Measurements from ENCODE around the gene ARHGAP33. TPM values are rescaled to one million over a fixed set of nuclear protein-coding genes. Genes with fewer than 3 reads are reported as not detected.
"Not testable (repeated sequence)": the region's sequence is repeated elsewhere in the genome, so short reads cannot be mapped to it uniquely, and the experiment has no call there.

Gene ARHGAP33
- total RNA-seq, 1 donor from 2014 or later = 26.4 TPM

DNA sequence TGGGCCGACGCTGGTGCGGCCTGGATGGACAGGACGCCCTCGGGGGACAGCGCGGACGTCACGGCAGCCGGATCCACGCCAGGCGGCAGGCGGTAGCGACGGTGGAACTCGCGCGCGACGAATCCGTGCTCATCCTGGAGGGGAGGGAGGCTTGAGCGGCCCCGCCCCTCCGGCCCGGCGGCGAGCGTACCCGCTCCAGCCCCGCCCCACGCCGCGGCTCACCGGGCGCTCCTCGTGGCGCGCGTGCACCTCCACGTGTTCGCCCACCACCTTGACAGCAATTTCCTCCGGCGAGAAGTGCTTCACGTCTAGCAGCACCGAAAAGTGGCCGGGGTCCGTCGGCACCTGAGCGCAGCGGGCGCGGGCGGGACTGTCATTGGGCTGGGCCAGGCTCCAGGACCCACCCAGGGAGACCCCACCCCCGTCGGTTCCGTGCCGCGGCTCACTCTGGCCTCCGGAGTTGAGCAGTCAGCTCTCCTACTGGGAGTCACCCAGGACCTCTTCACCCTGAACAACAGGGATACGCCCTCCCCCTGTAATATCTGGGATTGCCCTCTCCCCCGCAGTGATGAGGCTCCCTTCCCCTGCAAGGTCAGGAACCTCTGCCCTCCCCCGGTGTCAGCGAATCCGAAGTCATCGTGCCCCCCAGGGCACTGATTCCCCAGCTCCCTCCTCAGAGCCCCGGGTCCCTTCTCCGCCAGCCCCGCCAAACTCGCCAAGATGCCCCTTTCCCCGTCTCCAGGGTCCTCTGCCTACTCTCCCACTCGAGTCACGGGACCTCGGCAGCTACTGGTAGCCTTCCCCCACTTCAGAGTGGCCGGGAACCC, 19.6 kb upstream of the ARHGAP33 start:
- Mint-ChIP-seq H3K27ac (peak overlapping the region; percentile 73), H3K36me3 (ENCODE audit: low read depth) (peaks cover 26% of the 10 kb centered on the region), H3K4me3 (peak overlapping the region; percentile 65), H3K27me3 (peaks cover 2% of the 10 kb centered on the region), H3K4me1 (peaks cover 25% of the 10 kb centered on the region), H3K9me3 (no peaks in the 10 kb centered on the region)
- intact Hi-C loops (cut with micrococcal nuclease) = loop anchor here (5.0 kb wide), 2 partner anchors 63 to 147 kb away; partner anchors contain the start of genes HCST and NFKBID
- peak; percentile 86 for DNase-seq

DNA sequence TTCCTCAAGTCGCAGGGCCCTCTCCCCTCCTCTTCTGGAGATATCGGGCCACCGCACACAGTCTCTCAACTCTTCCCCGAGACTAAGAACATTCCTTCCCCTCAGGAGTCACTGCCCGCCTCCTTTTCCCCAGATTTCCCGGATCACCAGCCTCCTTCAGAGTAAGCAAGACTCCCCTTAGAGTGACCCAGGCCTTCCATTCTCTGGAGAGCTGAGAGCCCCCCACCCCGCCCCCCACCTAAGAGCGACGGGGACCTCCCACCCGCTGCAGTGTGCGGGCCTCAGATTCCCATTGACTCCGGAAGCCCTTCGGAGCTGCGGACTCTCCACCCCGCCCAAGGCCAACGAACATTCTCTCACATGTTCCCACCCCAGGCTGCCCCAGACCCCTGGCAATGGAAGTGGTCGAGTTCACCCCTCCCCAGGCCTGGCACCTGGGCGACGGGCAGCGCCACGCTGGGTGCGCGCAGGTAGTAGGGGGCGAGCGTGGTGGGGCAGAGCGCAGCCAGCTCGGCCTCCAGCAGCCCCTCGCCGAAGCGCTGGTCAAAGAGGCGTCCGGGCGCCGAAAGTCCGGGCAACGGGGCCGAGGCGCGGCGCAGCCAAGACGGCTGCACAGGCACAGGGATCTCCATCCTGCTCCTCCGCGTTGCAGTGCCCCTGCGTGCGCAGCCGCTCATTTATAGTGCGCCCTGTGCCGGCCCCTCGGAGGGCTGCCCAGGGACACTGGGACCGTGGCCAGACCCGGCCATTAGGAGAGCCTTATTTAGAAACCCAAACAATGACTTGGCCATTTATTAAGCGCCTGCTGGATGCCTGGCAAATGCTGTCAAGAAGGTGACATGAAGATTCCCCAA, 18.8 kb upstream of the ARHGAP33 start, which contains the start of gene HSPB6:
HSPB6 (minus strand) TSS at position 653 of the 854 bp plus-strand sequence; CDS start at position 632, 21 bp downstream.
- Mint-ChIP-seq H3K4me1 (peaks cover 25% of the 10 kb centered on the region), H3K4me3 (peak within 1 kb of the TSS; percentile 95), H3K27ac (peak within 1 kb of the TSS; percentile 98), H3K9me3 (no peaks in the 10 kb centered on the region), H3K27me3 (peaks cover 2% of the 10 kb centered on the region), H3K36me3 (ENCODE audit: low read depth) (peaks cover 29% of the 10 kb centered on the region)
- DNase-seq = peak; percentile 60
- intact Hi-C loops (cut with micrococcal nuclease) = loop anchor here (5.0 kb wide), 2 partner anchors 64 to 146 kb away; partner anchors contain the start of genes HCST and NFKBID

DNA sequence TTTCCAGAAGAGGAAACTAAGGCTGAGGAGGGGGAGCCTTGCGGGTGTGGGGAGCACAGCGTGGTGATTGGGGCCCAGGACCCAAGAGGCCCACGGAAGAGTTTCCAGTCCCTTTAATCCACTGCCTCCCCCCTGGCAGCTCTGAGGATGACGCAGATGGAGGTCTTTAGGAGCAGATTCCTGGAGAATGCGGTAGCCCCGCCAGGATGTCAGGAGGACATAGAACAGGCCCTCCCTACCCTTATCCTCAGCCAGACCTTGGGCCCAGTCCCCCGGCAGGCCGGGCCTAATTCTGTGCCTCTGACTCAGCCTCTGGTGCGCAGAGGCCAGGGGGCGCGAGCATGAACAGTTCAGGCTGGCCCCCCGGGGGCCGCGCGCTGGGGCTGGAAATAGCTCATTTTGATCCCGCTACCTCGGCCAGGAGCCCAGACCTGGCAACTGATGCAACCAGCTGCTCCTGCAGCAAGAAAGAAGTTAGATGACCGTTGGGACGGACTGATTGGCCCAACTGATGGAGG, 18.1 kb upstream of the ARHGAP33 start:
- H3K27ac Mint-ChIP-seq = peak overlapping the region; percentile 98
- H3K36me3 Mint-ChIP-seq (ENCODE audit: low read depth) = peaks cover 34% of the 10 kb centered on the region
- H3K4me3 Mint-ChIP-seq = peak overlapping the region; percentile 95
- peak; percentile 77 for DNase-seq
- no peaks in the 10 kb centered on the region for H3K9me3 Mint-ChIP-seq
- H3K4me1 Mint-ChIP-seq = peaks cover 25% of the 10 kb centered on the region
- peaks cover 2% of the 10 kb centered on the region for H3K27me3 Mint-ChIP-seq
- intact Hi-C loops (cut with micrococcal nuclease) = loop anchor here (5.0 kb wide), 2 partner anchors 65 to 145 kb away; partner anchors contain the start of genes HCST and NFKBID

GRCh38 chr19:35757749-35758608, 17.4 kb upstream of the ARHGAP33 start, which contains the start of gene PROSER3:
TSS of gene PROSER3 (plus strand) at chr19:35758176. CDS start at chr19:35758216, 40 bp downstream.
- Mint-ChIP-seq H3K4me1 (peaks cover 25% of the 10 kb centered on the region), H3K36me3 (ENCODE audit: low read depth) (peaks cover 34% of the 10 kb centered on the region), H3K27me3 (peaks cover 2% of the 10 kb centered on the region), H3K9me3 (no peaks in the 10 kb centered on the region), H3K4me3 (peak within 1 kb of the TSS; percentile 95), H3K27ac (peak within 1 kb of the TSS; percentile 98)
- intact Hi-C loops (cut with micrococcal nuclease) = loop anchor here (1.0 to 5.0 kb wide), 5 partner anchors 10 to 144 kb away; partner anchors contain the start of genes ARHGAP33, HCST, LIN37 and NFKBID
- DNase-seq = peak; percentile 100

DNA sequence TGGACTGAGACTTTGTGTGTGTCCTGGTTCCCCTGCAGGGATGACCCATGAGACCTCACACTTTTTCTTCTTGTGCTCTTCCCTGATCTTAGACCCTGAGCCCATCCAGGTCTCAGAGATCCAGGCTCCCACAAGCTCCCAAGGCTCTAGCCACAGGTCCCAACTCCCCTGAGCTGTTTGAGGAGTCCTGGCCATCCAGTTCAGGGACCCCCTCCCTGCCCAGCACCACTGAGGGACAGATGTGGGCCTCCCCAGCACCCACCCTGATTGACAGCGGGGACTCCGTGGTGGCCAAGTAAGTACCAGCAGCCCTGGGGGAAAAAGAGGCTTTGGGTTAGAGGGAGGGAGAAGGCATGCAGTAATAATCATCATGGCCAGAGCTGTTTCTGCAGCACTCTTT, 15.7 kb upstream of the ARHGAP33 start:
- Mint-ChIP-seq H3K9me3 (no peaks in the 10 kb centered on the region), H3K36me3 (ENCODE audit: low read depth) (peaks cover 32% of the 10 kb centered on the region), H3K4me1 (peaks cover 25% of the 10 kb centered on the region), H3K4me3 (peak overlapping the region; percentile 95), H3K27ac (no peak overlapping the region), H3K27me3 (peaks cover 2% of the 10 kb centered on the region)
- DNase-seq = no peak
- intact Hi-C loops (cut with micrococcal nuclease) = loop anchor here (5.0 kb wide), 2 partner anchors 67 to 143 kb away; partner anchors contain the start of genes HCST and NFKBID

DNA sequence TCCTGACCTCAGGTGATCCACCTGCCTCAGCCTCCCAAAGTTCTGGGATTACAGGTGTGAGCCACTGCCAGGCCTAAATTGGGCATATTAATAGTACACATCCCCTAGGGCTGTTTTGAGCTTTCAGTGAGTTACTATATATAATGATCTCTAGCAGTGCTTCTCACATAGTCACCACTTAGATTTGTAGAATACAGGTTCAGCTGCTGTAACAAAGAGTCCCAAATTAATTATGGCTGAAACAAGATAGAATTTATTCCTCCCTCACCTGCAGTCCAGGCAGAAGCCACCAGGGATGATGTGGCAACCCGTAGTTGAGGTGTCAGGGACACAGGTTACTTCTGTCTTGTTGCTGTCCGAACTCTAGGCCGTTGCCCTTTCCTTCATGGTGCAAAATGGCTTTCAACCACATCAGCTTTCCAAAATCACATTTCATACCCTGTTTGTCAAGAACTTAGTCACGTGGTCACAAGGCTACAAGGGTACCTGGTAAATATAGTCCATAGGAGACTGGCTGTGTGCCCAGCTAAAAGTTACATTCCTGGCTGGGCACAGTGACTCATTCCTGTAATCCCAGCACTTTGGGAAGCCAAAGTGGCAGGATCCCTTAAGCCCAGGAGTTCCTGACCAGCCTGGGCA, 14.5 kb upstream of the ARHGAP33 start:
- intact Hi-C loops (cut with micrococcal nuclease) = no loop called here
- peaks cover 19% of the 10 kb centered on the region for H3K4me1 Mint-ChIP-seq
- peaks cover 31% of the 10 kb centered on the region for H3K36me3 Mint-ChIP-seq (ENCODE audit: low read depth)

DNA sequence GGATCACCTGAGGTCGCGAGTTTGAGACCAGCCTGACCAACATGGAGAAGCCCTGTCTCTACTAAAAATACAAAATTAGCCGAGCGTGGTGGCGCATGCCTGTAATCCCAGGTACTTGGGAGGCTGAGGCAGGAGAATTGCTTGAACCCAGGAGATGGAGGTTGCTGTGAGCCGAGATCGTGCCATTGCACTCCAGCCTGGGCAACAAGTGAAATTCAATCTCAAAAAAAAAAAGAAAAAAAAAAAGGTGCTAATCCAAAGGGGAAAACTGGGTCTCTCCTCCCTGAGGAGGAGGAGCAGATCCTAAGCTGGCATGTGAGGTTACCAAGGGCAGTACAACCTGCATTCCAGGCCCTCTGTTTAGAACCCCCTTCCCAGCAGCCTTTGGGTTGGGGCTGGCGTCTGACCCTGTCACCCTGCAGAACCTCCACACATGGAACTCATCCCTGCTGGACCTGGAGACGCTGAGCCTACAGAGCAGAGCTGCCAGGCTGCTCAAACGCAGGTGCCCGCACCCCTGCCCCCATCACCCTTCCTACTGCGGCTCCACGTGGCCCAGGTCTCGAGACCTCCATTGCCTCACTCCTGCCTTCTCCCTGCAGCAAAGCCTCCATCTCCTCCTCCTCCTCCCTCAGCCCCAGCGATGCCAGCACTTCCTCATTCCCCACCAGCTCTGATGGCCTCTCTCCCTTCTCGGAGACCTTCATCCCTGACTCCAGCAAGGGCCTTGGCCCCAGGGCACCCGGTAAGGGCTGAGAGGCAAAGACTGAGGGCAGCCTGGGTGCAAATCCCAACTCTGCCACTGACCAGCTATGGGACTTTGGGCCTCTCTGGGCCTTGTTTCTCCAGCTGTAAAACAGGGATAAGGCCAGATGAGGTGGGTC, 10.7 kb upstream of the ARHGAP33 start:
- no peak overlapping the region for H3K4me3 Mint-ChIP-seq
- intact Hi-C loops (cut with micrococcal nuclease) = no loop called here
- no peaks in the 10 kb centered on the region for H3K9me3 Mint-ChIP-seq
- no peak for DNase-seq
- H3K27me3 Mint-ChIP-seq = no peaks in the 10 kb centered on the region
- peaks cover 32% of the 10 kb centered on the region for H3K36me3 Mint-ChIP-seq (ENCODE audit: low read depth)
- H3K27ac Mint-ChIP-seq = no peak overlapping the region
- H3K4me1 Mint-ChIP-seq = peaks cover 2% of the 10 kb centered on the region

More for the DNA sequence above, 14.5 kb upstream of the ARHGAP33 start:
- H3K27me3 Mint-ChIP-seq = peaks cover 2% of the 10 kb centered on the region
- H3K4me3 Mint-ChIP-seq = no peak overlapping the region
- no peak for DNase-seq
- H3K9me3 Mint-ChIP-seq = no peaks in the 10 kb centered on the region
- H3K27ac Mint-ChIP-seq = no peak overlapping the region

DNA sequence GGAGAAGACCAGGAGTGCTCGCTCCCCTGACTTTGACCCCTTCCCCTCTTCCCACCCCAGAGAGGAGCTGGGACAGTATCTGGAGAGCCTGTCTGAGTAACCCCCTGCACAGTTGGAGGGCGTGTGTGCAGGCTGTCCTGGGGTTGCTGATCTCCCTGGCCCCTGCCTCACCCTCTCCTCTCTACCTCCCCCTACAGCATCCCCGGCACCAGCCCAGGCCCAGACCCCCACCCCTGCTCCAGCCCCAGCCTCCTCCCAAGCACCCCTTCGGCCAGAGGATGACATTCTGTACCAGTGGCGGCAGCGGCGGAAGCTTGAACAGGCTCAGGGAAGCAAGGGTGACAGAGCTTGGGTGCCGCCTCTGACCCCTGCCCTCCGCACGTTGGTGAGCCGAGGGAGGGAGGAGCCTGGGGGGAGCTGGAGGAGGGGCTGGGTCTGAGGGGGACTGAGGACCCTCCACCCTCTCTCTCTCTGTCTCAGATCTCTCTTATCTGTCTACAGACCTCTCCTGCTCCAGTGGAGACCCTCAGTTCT, 8.7 kb upstream of the ARHGAP33 start:
- intact Hi-C loops (cut with micrococcal nuclease) = no loop called here
- H3K27ac Mint-ChIP-seq = no peak overlapping the region
- H3K36me3 Mint-ChIP-seq (ENCODE audit: low read depth) = peaks cover 27% of the 10 kb centered on the region
- no peaks in the 10 kb centered on the region for H3K27me3 Mint-ChIP-seq
- no peak for DNase-seq
- no peaks in the 10 kb centered on the region for H3K9me3 Mint-ChIP-seq
- no peaks in the 10 kb centered on the region for H3K4me1 Mint-ChIP-seq
- H3K4me3 Mint-ChIP-seq = no peak overlapping the region

DNA sequence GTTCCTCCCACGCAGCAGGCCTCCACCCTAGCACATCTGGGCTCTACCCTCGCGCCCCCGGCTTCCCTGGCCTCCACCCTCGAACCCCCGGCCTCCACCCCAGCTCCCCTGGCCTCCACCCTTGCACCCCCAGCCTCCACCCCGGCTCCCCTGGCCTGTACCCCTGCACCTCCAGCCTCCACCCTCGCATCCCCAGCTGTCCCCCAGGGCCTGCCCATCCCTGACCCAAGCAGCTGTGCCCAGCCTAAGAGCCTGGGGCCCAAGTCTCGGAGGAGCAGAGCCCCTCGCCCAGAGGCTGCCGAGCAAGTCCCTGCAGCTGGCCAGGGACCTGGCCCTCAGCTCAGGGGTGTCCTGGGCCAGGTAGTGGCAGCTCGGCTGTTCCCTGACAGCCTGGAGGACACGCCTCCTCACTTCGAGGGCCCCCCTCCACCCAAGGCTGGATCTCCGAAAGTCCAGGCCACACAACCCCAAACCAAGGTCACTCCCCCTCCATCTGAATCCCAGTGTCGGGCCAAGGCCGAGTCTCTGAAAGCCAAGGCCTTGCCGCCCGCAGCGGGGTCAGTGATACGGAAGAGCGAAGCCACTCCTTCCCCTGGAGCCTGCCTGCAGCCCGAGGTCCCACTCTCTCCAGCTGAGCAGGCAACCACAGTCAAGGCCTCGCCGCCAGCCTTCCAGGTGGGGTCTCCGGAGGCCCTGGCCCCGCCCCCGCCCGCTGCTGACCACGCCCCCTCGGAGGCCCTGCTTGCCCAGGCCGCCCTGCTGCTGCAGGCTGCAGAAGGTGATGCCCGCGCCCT, 7.9 kb upstream of the ARHGAP33 start:
- intact Hi-C loops (cut with micrococcal nuclease) = no loop called here
- no peak overlapping the region for H3K27ac Mint-ChIP-seq
- peaks cover 22% of the 10 kb centered on the region for H3K36me3 Mint-ChIP-seq (ENCODE audit: low read depth)
- no peaks in the 10 kb centered on the region for H3K9me3 Mint-ChIP-seq
- no peak for DNase-seq
- H3K4me3 Mint-ChIP-seq = no peak overlapping the region
- no peaks in the 10 kb centered on the region for H3K27me3 Mint-ChIP-seq
- no peaks in the 10 kb centered on the region for H3K4me1 Mint-ChIP-seq

DNA sequence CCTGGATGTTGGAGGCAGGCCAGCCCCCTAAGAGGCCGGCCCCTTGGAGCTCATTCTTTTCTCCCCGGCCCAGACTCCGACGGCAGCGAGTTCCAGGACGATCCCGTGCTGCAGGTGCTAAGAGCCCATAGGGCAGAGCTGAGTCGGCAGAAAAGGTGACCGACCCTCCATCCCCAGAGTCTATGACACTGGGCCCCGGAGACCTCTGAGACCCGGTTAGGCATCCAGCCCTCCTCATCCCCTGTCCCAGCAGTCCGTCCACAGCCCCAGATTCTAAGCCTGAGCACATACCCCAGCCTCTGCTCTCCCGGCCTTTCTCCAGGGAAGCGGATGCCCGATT, 7.3 kb upstream of the ARHGAP33 start:
- Mint-ChIP-seq H3K4me3 (no peak overlapping the region), H3K27me3 (no peaks in the 10 kb centered on the region), H3K36me3 (ENCODE audit: low read depth) (peaks cover 22% of the 10 kb centered on the region), H3K27ac (no peak overlapping the region), H3K4me1 (no peaks in the 10 kb centered on the region), H3K9me3 (no peaks in the 10 kb centered on the region)
- intact Hi-C loops (cut with micrococcal nuclease) = no loop called here
- no peak for DNase-seq

DNA sequence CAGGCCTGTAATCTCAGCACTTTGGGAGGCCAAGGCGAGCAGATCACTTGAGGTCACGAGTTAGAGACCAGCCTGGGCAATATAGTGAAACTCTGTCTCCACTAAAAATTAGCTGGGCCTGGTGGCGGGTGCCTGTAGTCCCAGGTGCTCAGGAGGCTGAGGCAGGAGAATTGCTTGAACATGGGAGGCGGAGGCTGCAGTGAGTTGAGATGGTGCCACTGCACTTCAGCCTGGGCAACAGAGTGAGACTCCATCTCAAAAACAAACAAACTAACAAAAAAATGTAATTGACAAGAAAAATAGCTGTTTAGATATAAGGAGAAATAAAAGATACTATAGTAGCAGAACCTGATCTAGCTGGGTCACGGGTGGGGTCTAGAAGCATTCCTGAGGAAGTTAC, 3.0 kb upstream of the ARHGAP33 start:
- H3K4me3 Mint-ChIP-seq; intact Hi-C loops (cut with micrococcal nuclease); H3K27ac Mint-ChIP-seq; DNase-seq; H3K27me3 Mint-ChIP-seq; H3K9me3 Mint-ChIP-seq: not testable (repeated sequence)
- Mint-ChIP-seq H3K4me1 (peaks cover 23% of the 10 kb centered on the region), H3K36me3 (ENCODE audit: low read depth) (peaks cover 11% of the 10 kb centered on the region)

All from activated CD4-positive, alpha-beta T cell treated with anti-CD3 and anti-CD28 coated beads, Interleukin-2, amount 10 ng/mL, durations not matched to agents 24 days and 14 days (primary cell).